Stimulated activated CD4-positive, alpha-beta T cell treated with anti-CD3 and anti-CD28 coated beads, Interleukin-1b, Interleukin-23, amount 100 ng/mL, for 24 hours (primary cell): Measurements from ENCODE around the gene CDH10.

Experiments used
- DNase-seq, 4 experiments: peaks; one replicate each; pipeline ENCODE4 v3.0.0-alpha.2; 2020; ENCODE audit warnings: low read depth in 4 of 4, low spot score in 1 of 4

The CDH10 gene

GRCh38 chr5:24644761-24645160 is at the start of gene CDH10:
Gene CDH10 (minus strand): TSS chr5:24644978. CDS start chr5:24593490, 51,488 bp downstream.
- no peak for DNase-seq

- no peak for DNase-seq
Observed at GRCh38 chr5:24693609-24694008, 48.8 kb upstream of the CDH10 start.

- no peak for DNase-seq
Observed at GRCh38 chr5:24691074-24691473, 46.3 kb upstream of the CDH10 start.

- DNase-seq, result no peak
Observed at GRCh38 chr5:24681106-24681505, 36.3 kb upstream of the CDH10 start.

- no peak for DNase-seq
Observed at GRCh38 chr5:24668050-24668449, 23.3 kb upstream of the CDH10 start.

- DNase-seq, result no peak
Observed at GRCh38 chr5:24649531-24649930, 4.8 kb upstream of the CDH10 start.

- no peak for DNase-seq
Observed at GRCh38 chr5:24646915-24647314, 2.1 kb upstream of the CDH10 start.

- no peak for DNase-seq
Observed at GRCh38 chr5:24645483-24645882, 705 bp upstream of the CDH10 start.

- no peak for DNase-seq
Observed at GRCh38 chr5:24643880-24644279, 898 bp downstream of the CDH10 start.

- no peak for DNase-seq
Observed at GRCh38 chr5:24643156-24643555, 1.6 kb downstream of the CDH10 start.

GRCh38 chr5:24642022-24642421 is 2.8 kb downstream of the CDH10 start:
- no peak for DNase-seq

GRCh38 chr5:24635209-24635608 is 9.6 kb downstream of the CDH10 start:
- no peak for DNase-seq

- no peak for DNase-seq
Observed at GRCh38 chr5:24633715-24634325, 11.0 kb downstream of the CDH10 start.

GRCh38 chr5:24632353-24632752 is 12.4 kb downstream of the CDH10 start:
- DNase-seq, result no peak

GRCh38 chr5:24630918-24631317 is 13.9 kb downstream of the CDH10 start:
- DNase-seq, result no peak

- DNase-seq, result no peak
Observed at GRCh38 chr5:24629798-24630197, 15.0 kb downstream of the CDH10 start.

GRCh38 chr5:24624872-24625271 is 19.9 kb downstream of the CDH10 start:
- DNase-seq, result no peak

GRCh38 chr5:24623624-24624023 is 21.2 kb downstream of the CDH10 start:
- no peak for DNase-seq

GRCh38 chr5:24623031-24623430 is 21.7 kb downstream of the CDH10 start:
- DNase-seq, result no peak

GRCh38 chr5:24621792-24622191 is 23.0 kb downstream of the CDH10 start:
- DNase-seq, result no peak

- DNase-seq, result no peak
Observed at GRCh38 chr5:24616566-24616965, 28.2 kb downstream of the CDH10 start.

GRCh38 chr5:24615159-24615558 is 29.6 kb downstream of the CDH10 start:
- DNase-seq, result no peak

- DNase-seq, result no peak
Observed at GRCh38 chr5:24609706-24610105, 35.1 kb downstream of the CDH10 start.

GRCh38 chr5:24606971-24607370 is 37.8 kb downstream of the CDH10 start:
- DNase-seq, result no peak
